ENCODE results near the gene PRKAR1A.

PRKAR1A gene

GRCh38 chr17:68589086-68589485, 76.9 kb downstream of the PRKAR1A start:
- no peaks in the 10 kb centered on the region for H3K9me3 ChIP-seq (ENCODE audit: control insufficient read depth, insufficient read depth, low read depth, low read length)
- H3K4me3 ChIP-seq (ENCODE audit: low read depth, low read length), result no peak overlapping the region
- H3K4me1 ChIP-seq (ENCODE audit: control insufficient read depth, insufficient read depth, low read length), result peaks cover 3% of the 10 kb centered on the region
- no peaks in the 10 kb centered on the region for H3K36me3 ChIP-seq (ENCODE audit: control insufficient read depth in 2 of 2, insufficient read depth in 1 of 2, low read length in 2 of 2)
- CTCF ChIA-PET, result no interaction called here
- TF ChIP-seq ZNF138 (tag by site-specific recombination; IDR thresholded peaks at IDR 0.05; ENCODE audit: borderline replicate concordance), result no peak
- TF ChIP-seq PRDM4 (tag by site-specific recombination; IDR thresholded peaks at IDR 0.05), result no peak
- TF ChIP-seq ZNF404 (tag by site-specific recombination; IDR thresholded peaks at IDR 0.05), result no peak
- TF ChIP-seq ZNF248 (tag by site-specific recombination; IDR thresholded peaks at IDR 0.05), result no peak
- TF ChIP-seq ZNF629 (tag by site-specific recombination; IDR thresholded peaks at IDR 0.05), result no peak
- TF ChIP-seq ZNF530 (tag by site-specific recombination; IDR thresholded peaks at IDR 0.05; ENCODE audit: low read depth), result no peak
- TF ChIP-seq ZNF341 (tag by site-specific recombination; IDR thresholded peaks at IDR 0.05; ENCODE audit: low read depth), result no peak
- TF ChIP-seq ZNF221 (tag by site-specific recombination; IDR thresholded peaks at IDR 0.05; ENCODE audit: borderline replicate concordance), result no peak
- no peak for TF ChIP-seq ZNF548 (tag by site-specific recombination; IDR thresholded peaks at IDR 0.05)
- TF ChIP-seq ZNF521 (tag by site-specific recombination; IDR thresholded peaks at IDR 0.05), result no peak
- TF ChIP-seq ZNF26 (tag by site-specific recombination; IDR thresholded peaks at IDR 0.05), result no peak
- no peak for TF ChIP-seq ZNF658 (tag by site-specific recombination; IDR thresholded peaks at IDR 0.05)
- TF ChIP-seq HOXA7 (CRISPR knock-in tag; IDR thresholded peaks at IDR 0.05; ENCODE audit: borderline replicate concordance), result no peak
- no peak for TF ChIP-seq ZIC2 (tag by site-specific recombination; IDR thresholded peaks at IDR 0.05)
- TF ChIP-seq ZNF133 (tag by site-specific recombination; IDR thresholded peaks at IDR 0.05), result no peak
- no peak overlapping the region for H3K27ac ChIP-seq (ENCODE audit: extremely low read depth, low read depth, low read length)
- POLR2A ChIA-PET, result no interaction called here

- Histone ChIP-seq H3K36me3 (ENCODE audit: control insufficient read depth in 2 of 2, insufficient read depth in 1 of 2, low read length in 2 of 2) (no peaks in the 10 kb centered on the region), H3K27ac (ENCODE audit: extremely low read depth, low read depth, low read length) (no peak overlapping the region)
- CTCF ChIA-PET, result interaction anchor here (3.4 kb wide), 1 partner anchor 22 kb away, joined by 16 read pairs; no protein-coding TSS in a partner anchor
Measured at GRCh38 chr17:68591583-68591982, 79.4 kb downstream of the PRKAR1A start.

GRCh38 chr17:68592009-68592408, 79.8 kb downstream of the PRKAR1A start:
- CTCF ChIA-PET, result interaction anchor here (0.6 to 3.4 kb wide), 2 partner anchors 22 to 1432 kb away, joined by 3 to 16 read pairs; no protein-coding TSS in a partner anchor
- Histone ChIP-seq H3K4me1 (ENCODE audit: control insufficient read depth, insufficient read depth, low read length) (peaks cover 3% of the 10 kb centered on the region), H3K36me3 (ENCODE audit: control insufficient read depth in 2 of 2, insufficient read depth in 1 of 2, low read length in 2 of 2) (no peaks in the 10 kb centered on the region), H3K27ac (ENCODE audit: extremely low read depth, low read depth, low read length) (no peak overlapping the region), H3K4me3 (ENCODE audit: low read depth, low read length) (no peak overlapping the region), H3K9me3 (ENCODE audit: control insufficient read depth, insufficient read depth, low read depth, low read length) (no peaks in the 10 kb centered on the region)
- no peak for TF ChIP-seq ZNF610 (tag by site-specific recombination; IDR thresholded peaks at IDR 0.05; ENCODE audit: borderline replicate concordance)
- TF ChIP-seq SP7 (tag by site-specific recombination; IDR thresholded peaks at IDR 0.05), result no peak
- TF ChIP-seq ZNF701 (tag by site-specific recombination; IDR thresholded peaks at IDR 0.05), result no peak
- TF ChIP-seq PRDM1 (tag by site-specific recombination; IDR thresholded peaks at IDR 0.05), result no peak
- TF ChIP-seq TCF7L2 (IDR thresholded peaks at IDR 0.05; ENCODE audit: borderline replicate concordance, low read depth, low read length), result no peak
- no peak for TF ChIP-seq ZNF677 (tag by site-specific recombination; IDR thresholded peaks at IDR 0.05)
- TF ChIP-seq PRDM10 (tag by site-specific recombination; IDR thresholded peaks at IDR 0.05), result no peak
- POLR2A ChIA-PET, result no interaction called here

More at GRCh38 chr17:68591583-68591982, 79.4 kb downstream of the PRKAR1A start:
- peaks cover 3% of the 10 kb centered on the region for H3K4me1 ChIP-seq (ENCODE audit: control insufficient read depth, insufficient read depth, low read length)
- no peak overlapping the region for H3K4me3 ChIP-seq (ENCODE audit: low read depth, low read length)
- TF ChIP-seq ZNF394 (tag by site-specific recombination; IDR thresholded peaks at IDR 0.05; ENCODE audit: borderline replicate concordance) (0 out of 2 replicates have a peak, but pooled peaks have one; percentile 11), ZSCAN16 (tag by site-specific recombination; IDR thresholded peaks at IDR 0.05) (no peak)
- no peaks in the 10 kb centered on the region for H3K9me3 ChIP-seq (ENCODE audit: control insufficient read depth, insufficient read depth, low read depth, low read length)
- POLR2A ChIA-PET, result no interaction called here

All from HEK293 (cell line).